ENCODE measurements around the gene C1RL. TPM values are rescaled to one million over a fixed set of nuclear protein-coding genes. Genes with fewer than 3 reads are reported as not detected.
"Not testable (repeated sequence)": the region's sequence is repeated elsewhere in the genome, so short reads cannot be mapped to it uniquely, and the experiment has no call there.

C1RL gene
- total RNA-seq, 4 donors from 2014 or later: 64.8 to 159 (median 88.2) TPM

GRCh38 chr12:7108003-7108795 lies 815 bp downstream of the C1RL start:
- peak; percentile 94 for DNase-seq (ENCODE audit: extremely low spot score)
- TF ChIP-seq CTCF (IDR thresholded peaks at IDR 0.05) (no peak), POLR2A (IDR thresholded peaks at IDR 0.05; ENCODE audit: low read depth) (peak; percentile 38), EP300 (IDR thresholded peaks at IDR 0.05) (no peak), POLR2AphosphoS5 (IDR thresholded peaks at IDR 0.05) (peak; percentile 70 to 75)
- H3K4me1 ChIP-seq: peaks cover 17 to 66% (median 53%) of the 10 kb centered on the region in 4 donors
- H3K27ac ChIP-seq (replicated peaks in 1 of 4): peak overlapping the region; percentile 91 to 96 (median 94)
- H3K9me3 ChIP-seq: no peaks in the 10 kb centered on the region
- peak overlapping the region; percentile 57 to 82 (median 68) for H3K4me3 ChIP-seq
- H3K36me3 ChIP-seq: peaks cover 0 to 14% (median 9%) of the 10 kb centered on the region in 4 donors
- intact Hi-C loops (cut with DNase I): loop anchor here (2.0 kb wide), 1 partner anchor 15 kb away; the partner anchor contains the start of gene C1R
- no peaks in the 10 kb centered on the region for H3K27me3 ChIP-seq
- WGBS: 3% methylated on average over 11 of the region's 30 CpGs

- Histone ChIP-seq H3K4me1 (peaks cover 17 to 60% (median 49%) of the 10 kb centered on the region in 4 donors), H3K9me3 (no peaks in the 10 kb centered on the region), H3K36me3 (peaks cover 0 to 19% (median 10%) of the 10 kb centered on the region in 4 donors), H3K27ac (replicated peaks in 1 of 4) (peak overlapping the region; percentile 91 to 96 (median 94)), H3K27me3 (no peaks in the 10 kb centered on the region), H3K4me3 (peak overlapping the region; percentile 57 to 82 (median 68))
- WGBS: 27% methylated on average over 3 of the region's 3 CpGs
- TF ChIP-seq EP300 (IDR thresholded peaks at IDR 0.05) (no peak), POLR2AphosphoS5 (IDR thresholded peaks at IDR 0.05) (peak in 1 of 2 donors; percentile 32)
- intact Hi-C loops (cut with DNase I): loop anchor here (2.0 kb wide), 1 partner anchor 15 kb away; the partner anchor contains the start of gene C1R
- no peak for DNase-seq (ENCODE audit: extremely low spot score)
Measured at GRCh38 chr12:7107636-7108002, 1.4 kb downstream of the C1RL start.

GRCh38 chr12:7107181-7107580 lies 1.8 kb downstream of the C1RL start:
- H3K27ac ChIP-seq (replicated peaks in 1 of 4): peak overlapping the region; percentile 91 to 96 (median 94)
- intact Hi-C loops (cut with DNase I); DNase-seq (ENCODE audit: extremely low spot score); H3K9me3 ChIP-seq; H3K27me3 ChIP-seq: not testable (repeated sequence)
- peaks cover 17 to 55% (median 44%) of the 10 kb centered on the region in 4 donors for H3K4me1 ChIP-seq
- peaks cover 0 to 24% (median 11%) of the 10 kb centered on the region in 4 donors for H3K36me3 ChIP-seq
- 98% methylated on average over 5 of the region's 5 CpGs for WGBS
- H3K4me3 ChIP-seq: peak overlapping the region; percentile 57 to 82 (median 68)

- Histone ChIP-seq H3K4me3 (peak overlapping the region in 1 of 4 donors; percentile 68), H3K9me3 (no peaks in the 10 kb centered on the region), H3K27me3 (no peaks in the 10 kb centered on the region), H3K4me1 (peaks cover 17 to 49% (median 43%) of the 10 kb centered on the region in 4 donors), H3K27ac (replicated peaks in 1 of 4) (no peak overlapping the region), H3K36me3 (peaks cover 0 to 35% (median 14%) of the 10 kb centered on the region in 4 donors)
- 90% methylated on average over 1 of the region's 1 CpG for WGBS
- no peak for DNase-seq (ENCODE audit: extremely low spot score)
- TF ChIP-seq POLR2AphosphoS5 (IDR thresholded peaks at IDR 0.05) (no peak), EP300 (IDR thresholded peaks at IDR 0.05) (no peak), CTCF (IDR thresholded peaks at IDR 0.05) (no peak), POLR2A (IDR thresholded peaks at IDR 0.05; ENCODE audit: low read depth) (no peak)
- intact Hi-C loops (cut with DNase I): no loop called here
Measured at GRCh38 chr12:7106082-7106481, 2.9 kb downstream of the C1RL start.

GRCh38 chr12:7103837-7104584 lies 5.0 kb downstream of the C1RL start:
- H3K36me3 ChIP-seq: peaks cover 6 to 52% (median 23%) of the 10 kb centered on the region in 4 donors
- no peak overlapping the region for H3K4me3 ChIP-seq
- intact Hi-C loops (cut with DNase I): no loop called here
- H3K27me3 ChIP-seq: no peaks in the 10 kb centered on the region
- TF ChIP-seq CTCF (IDR thresholded peaks at IDR 0.05) (no peak), POLR2A (IDR thresholded peaks at IDR 0.05; ENCODE audit: low read depth) (no peak), POLR2AphosphoS5 (IDR thresholded peaks at IDR 0.05) (no peak), EP300 (IDR thresholded peaks at IDR 0.05) (no peak)
- H3K9me3 ChIP-seq: no peaks in the 10 kb centered on the region
- peaks cover 10 to 33% (median 33%) of the 10 kb centered on the region in 4 donors for H3K4me1 ChIP-seq
- no peak for DNase-seq (ENCODE audit: extremely low spot score)
- WGBS: 95% methylated on average over 14 of the region's 14 CpGs
- no peak overlapping the region for H3K27ac ChIP-seq (replicated peaks in 1 of 4)

Measured in esophagus muscularis mucosa (tissue), 4 donors.